K562 (cell line): Measurements from ENCODE around the gene WBP1. TPM values are rescaled to one million over a fixed set of nuclear protein-coding genes. Genes with fewer than 3 reads are reported as not detected.

Experiments
- CEBPZ ChIP-seq: fragments of 150-350 bp; IDR thresholded peaks from 2 replicates; pipeline ENCODE4 v1.6.1; 2014; ENCODE audit warnings: low read depth, mild to moderate bottlenecking, low read length, borderline replicate concordance
- CHCHD3 ChIP-seq: fragments of 250-450 bp; sonication (Bioruptor Pico); IDR thresholded peaks from 2 replicates; pipeline ENCODE4 v2.1.2; 2022; ENCODE audit warnings: mild to moderate bottlenecking
- CREB1 ChIP-seq, 2 experiments: sonication (generic) in 1 of 2; formaldehyde crosslinking in 1 of 2; IDR thresholded peaks; 2 replicates each; pipeline versions ENCODE4 v1.6.1 to v1.8.0; 2012 to 2022; ENCODE audit warnings: inconsistent platforms in 1 of 2, mild to moderate bottlenecking in 1 of 2, missing genetic modification reagents in 1 of 2, moderate library complexity in 1 of 2
- EP400 ChIP-seq: fragments of 450-650 bp; IDR thresholded peaks from 2 replicates; pipeline ENCODE4 v1.6.1; 2017; ENCODE audit warnings: antibody characterized with exemption, mild to moderate bottlenecking, moderate library complexity
- JUND ChIP-seq, 2 experiments: IDR thresholded peaks; 2 replicates in 1 of 2; 3 replicates in 1 of 2; pipeline ENCODE4 v1.6.1; 2011; ENCODE audit warnings: borderline replicate concordance in 2 of 2, low read depth in 2 of 2, low read length in 2 of 2, improper control_type of control experiment in 1 of 2, missing biosample characterization in 1 of 2, missing genetic modification characterization in 1 of 2, missing genetic modification reagents in 1 of 2
- MCM2 ChIP-seq: fragments of 450-650 bp; IDR thresholded peaks from 2 replicates; pipeline ENCODE4 v1.6.1; 2017; ENCODE audit warnings: low read depth, mild to moderate bottlenecking
- MCM7 ChIP-seq, 2 experiments: fragments of 450-650 bp; IDR thresholded peaks; 2 replicates each; pipeline ENCODE4 v1.6.1; 2016 to 2018
- POLR3A ChIP-seq: IDR thresholded peaks from 2 replicates; pipeline ENCODE4 v1.6.1; 2011; ENCODE audit warnings: borderline replicate concordance, mild to moderate bottlenecking, moderate library complexity; ENCODE audit not compliant: insufficient read length, insufficient read depth; ENCODE audit errors: extremely low read depth
- SIRT6 ChIP-seq: IDR thresholded peaks from one replicate; pipeline ENCODE4 v1.6.1; 2012; ENCODE audit warnings: low read depth, mild to moderate bottlenecking, control low read depth, inconsistent platforms, low read length, moderate library complexity
- STAT6 ChIP-seq: sonication (generic); formaldehyde crosslinking; IDR thresholded peaks from 2 replicates; pipeline ENCODE4 v1.8.1; 2023; ENCODE audit warnings: mild to moderate bottlenecking, missing genetic modification reagents
- TEAD2 ChIP-seq: fragments of 450-650 bp; IDR thresholded peaks from 2 replicates; pipeline ENCODE4 v1.6.1; 2016; ENCODE audit warnings: missing genetic modification characterization, control low read depth, missing compliant biosample characterization
- TFAM ChIP-seq: fragments of 250-450 bp; sonication (Bioruptor Pico); conservative IDR thresholded peaks from 2 replicates; pipeline ENCODE4 v1.5.0; 2021; ENCODE audit warnings: mild to moderate bottlenecking, moderate library complexity
- ZC3H4 ChIP-seq: sonication (generic); formaldehyde crosslinking; IDR thresholded peaks from 2 replicates; pipeline ENCODE4 v1.9.0; 2021; ENCODE audit warnings: missing genetic modification reagents, borderline replicate concordance
- ZEB2 ChIP-seq: fragments of 450-650 bp; IDR thresholded peaks from 2 replicates; pipeline ENCODE4 v1.6.1; 2016
- ZFX ChIP-seq: sonication (generic); formaldehyde crosslinking; IDR thresholded peaks from 2 replicates; pipeline ENCODE4 v1.8.0; 2022; ENCODE audit warnings: mild to moderate bottlenecking, missing genetic modification reagents, moderate library complexity
- ZMIZ1 ChIP-seq, 2 experiments: fragments of 150-350 bp in 1 of 2; IDR thresholded peaks; 2 replicates each; pipeline ENCODE4 v1.6.1; 2012 to 2016; ENCODE audit warnings: low read depth in 2 of 2, low read length in 2 of 2, mild to moderate bottlenecking in 1 of 2, moderate library complexity in 1 of 2
- ZNF77 ChIP-seq: fragments of 250-450 bp; sonication (Bioruptor Pico); IDR thresholded peaks from 2 replicates; pipeline ENCODE4 v1.5.0; 2020
- polyA plus RNA-seq, 8 experiments: library from polyadenylated mRNA; depleted of rRNA in 4 of 8; stranded (reverse) in 5 of 8; unstranded in 3 of 8; fragments of >200 nt; fragmentation: Nextera tagmentation in 2 of 8; fragmentation: Illumina TruSeq in 1 of 8; extraction: Ambion mirVana in 2 of 8; extraction: Trizol in 1 of 8; gene quantifications; 2 replicates each; pipeline versions ENCODE4 v1.2.1 to v1.2.3, GENCODE V29; 2011 to 2014; ENCODE audit warnings: inconsistent platforms in 1 of 8, missing spikeins in 1 of 8
- total RNA-seq, 7 experiments: library from RNA; depleted of rRNA in 6 of 7; stranded (reverse); fragments of >200 nt in 6 of 7; fragmentation: Illumina TruSeq in 2 of 7; extraction: Trizol in 2 of 7; gene quantifications; 2 replicates each; pipeline versions ENCODE4 v1.2.1 to v1.2.3, GENCODE V29; 2011 to 2021; ENCODE audit warnings: low replicate concordance in 1 of 7

The WBP1 gene
- total and polyA plus RNA-seq, 9 of the 15 experiments (the other 6 are each of a cell fraction or from before 2014, with no cell fraction given) = 1.9 to 27.7 (median 14.2) TPM

- TF ChIP-seq CEBPZ (no peak), STAT6 (no peak), CHCHD3 (CRISPR knock-in tag) (no peak), ZMIZ1 (IDR thresholded peaks at IDR 0.05; ENCODE audit: low read depth in 2 of 2, low read length in 2 of 2) (no peak), EP400 (peak; percentile 78), MCM7 (IDR thresholded peaks at IDR 0.05) (no peak), ZEB2 (0 out of 2 replicates have a peak, but pooled peaks have one; percentile 13), ZFX (CRISPR knock-in tag) (peak; percentile 91), ZC3H4 (peak; percentile 23; the same call in 1 of the 2 replicates), SIRT6 (no peak), MCM2 (no peak), ZNF77 (CRISPR knock-in tag) (no peak), JUND (IDR thresholded peaks at IDR 0.05; ENCODE audit: borderline replicate concordance, low read depth, low read length) (peak; percentile 98), JUND (tag; IDR thresholded peaks at IDR 0.05; ENCODE audit: borderline replicate concordance, low read depth, low read length) (peak; percentile 94; the same call in 2 of the 3 replicates), CREB1 (IDR thresholded peaks at IDR 0.05) (peak; percentile 21; the same call in 1 of the 2 replicates), CREB1 (CRISPR knock-in tag; IDR thresholded peaks at IDR 0.05) (0 out of 2 replicates have a peak, but pooled peaks have one; percentile 36), POLR3A (no peak), TFAM (CRISPR knock-in tag) (no peak), TEAD2 (tag) (no peak)
Observed at GRCh38 chr2:74502720-74503505, 44.7 kb downstream of the WBP1 start (continued).
